Tongue (tissue), 2 donors: ENCODE data around the gene KRT71. TPM values are rescaled to one million over a fixed set of nuclear protein-coding genes. Genes with fewer than 3 reads are reported as not detected.
"Not testable (repeated sequence)": the region's sequence is repeated elsewhere in the genome, so short reads cannot be mapped to it uniquely, and the experiment has no call there.

Experiments used
- DNase-seq: peaks from one replicate; pipeline ENCODE4 v3.0.0-alpha.2; 2015
- total RNA-seq: library from RNA; depleted of rRNA; stranded (reverse); fragments of >200 nt; gene quantifications from one replicate; pipeline ENCODE4 v1.2.3, GENCODE V29; 2014

Gene KRT71
- total RNA-seq, 1 donor from 2014 or later: not detected

DNA sequence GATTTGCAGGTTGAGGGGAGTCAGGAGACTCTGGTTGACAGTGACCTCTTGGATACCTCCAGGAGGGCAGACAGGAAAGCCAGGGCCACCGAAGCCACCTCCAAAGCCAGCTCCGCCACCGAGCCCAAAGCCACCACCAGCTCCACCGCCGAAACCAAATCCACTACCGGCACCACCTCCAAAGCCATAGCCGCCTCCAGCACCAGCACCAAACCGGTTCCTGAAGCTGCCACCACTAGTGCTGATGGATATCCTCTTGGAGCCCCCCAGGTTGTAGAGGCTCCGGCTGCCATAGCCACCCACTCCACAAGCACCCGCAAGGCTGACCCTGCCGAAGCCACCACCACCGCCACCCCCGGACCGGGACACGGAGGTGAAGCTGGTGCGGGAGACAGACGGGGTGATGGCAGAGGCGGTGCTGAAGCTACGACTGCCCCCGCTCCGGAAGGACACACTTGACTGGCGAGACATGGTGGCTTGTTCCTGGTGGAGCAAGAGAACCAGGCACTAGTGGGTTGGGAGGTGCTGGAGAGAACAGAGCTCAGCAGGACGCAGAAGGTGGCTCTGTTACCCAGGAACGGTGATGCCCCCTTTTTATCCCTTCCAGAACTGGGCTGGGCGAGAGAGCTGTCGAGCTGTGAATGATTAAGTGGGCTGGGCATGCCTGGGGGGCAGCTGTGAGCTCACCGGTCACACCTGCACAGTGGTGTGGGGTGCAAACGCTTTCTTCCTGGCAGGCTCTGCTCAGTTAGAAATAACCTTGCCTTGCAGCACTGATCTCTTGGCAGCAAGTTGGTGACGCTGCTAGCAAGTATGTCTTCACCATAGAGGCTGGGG, 32.9 kb downstream of the KRT71 start, which contains the start of gene KRT5:
KRT5 (minus strand) TSS at position 569 of the 837 bp plus-strand sequence; CDS start at position 471, 98 bp downstream.
- peak; percentile 65 for DNase-seq

DNA sequence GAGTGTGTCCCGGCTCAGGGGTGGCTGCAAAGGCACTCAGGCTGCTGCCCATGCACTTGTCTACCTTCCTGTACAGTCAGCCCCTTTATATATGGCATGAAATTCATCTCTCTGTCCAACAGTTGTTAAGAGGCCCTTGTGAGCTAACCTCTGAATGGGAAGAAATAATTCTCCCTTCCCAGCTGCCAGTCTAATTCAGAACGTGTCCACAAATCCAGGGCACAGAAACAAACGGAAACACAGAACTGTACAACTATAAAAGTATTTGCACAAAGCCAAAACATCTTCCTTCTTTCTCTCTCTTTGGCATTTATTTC, 33.6 kb downstream of the KRT71 start:
- peak; percentile 55 for DNase-seq

DNA sequence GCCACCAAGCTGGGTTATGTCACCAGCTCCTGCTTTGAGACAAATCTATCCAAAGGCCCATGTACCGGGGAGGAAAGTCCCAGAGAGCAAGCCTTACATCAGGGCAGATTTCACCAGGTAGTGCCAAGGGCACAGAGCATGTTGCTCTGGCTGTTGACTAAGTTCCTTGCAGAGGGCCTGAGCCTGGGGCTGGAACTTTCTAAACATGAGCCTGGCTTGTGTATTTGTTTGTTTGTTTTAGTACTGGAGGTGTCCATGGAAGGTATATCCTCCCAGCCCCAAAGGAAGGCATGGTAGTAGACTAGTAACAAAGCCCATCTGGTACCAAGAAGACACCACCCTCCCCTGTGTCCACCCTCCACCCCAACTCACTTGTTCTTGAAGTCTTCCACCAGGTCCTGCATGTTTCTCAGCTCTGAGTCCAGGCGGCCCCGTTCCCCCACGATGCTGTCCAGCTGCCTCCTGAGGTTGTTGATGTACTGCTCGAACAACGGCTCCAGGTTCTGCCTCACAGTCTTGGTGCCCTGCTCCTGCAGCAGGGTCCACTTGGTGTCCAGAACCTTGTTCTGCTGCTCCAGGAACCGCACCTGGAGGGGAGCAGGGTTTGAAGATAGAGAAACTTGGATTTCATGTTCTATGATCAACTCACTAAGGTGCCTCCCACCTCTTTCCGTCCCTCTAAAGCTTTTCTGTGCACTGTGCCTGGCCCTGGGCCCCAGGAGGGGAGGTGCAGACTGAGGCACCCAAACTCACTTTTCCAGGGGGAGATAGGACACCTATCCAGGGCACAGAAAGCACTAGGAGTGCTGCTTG, 34.2 kb downstream of the KRT71 start:
- no peak for DNase-seq

GRCh38 chr12:52517888-52518287, 35.1 kb downstream of the KRT71 start:
- DNase-seq: no peak

DNA sequence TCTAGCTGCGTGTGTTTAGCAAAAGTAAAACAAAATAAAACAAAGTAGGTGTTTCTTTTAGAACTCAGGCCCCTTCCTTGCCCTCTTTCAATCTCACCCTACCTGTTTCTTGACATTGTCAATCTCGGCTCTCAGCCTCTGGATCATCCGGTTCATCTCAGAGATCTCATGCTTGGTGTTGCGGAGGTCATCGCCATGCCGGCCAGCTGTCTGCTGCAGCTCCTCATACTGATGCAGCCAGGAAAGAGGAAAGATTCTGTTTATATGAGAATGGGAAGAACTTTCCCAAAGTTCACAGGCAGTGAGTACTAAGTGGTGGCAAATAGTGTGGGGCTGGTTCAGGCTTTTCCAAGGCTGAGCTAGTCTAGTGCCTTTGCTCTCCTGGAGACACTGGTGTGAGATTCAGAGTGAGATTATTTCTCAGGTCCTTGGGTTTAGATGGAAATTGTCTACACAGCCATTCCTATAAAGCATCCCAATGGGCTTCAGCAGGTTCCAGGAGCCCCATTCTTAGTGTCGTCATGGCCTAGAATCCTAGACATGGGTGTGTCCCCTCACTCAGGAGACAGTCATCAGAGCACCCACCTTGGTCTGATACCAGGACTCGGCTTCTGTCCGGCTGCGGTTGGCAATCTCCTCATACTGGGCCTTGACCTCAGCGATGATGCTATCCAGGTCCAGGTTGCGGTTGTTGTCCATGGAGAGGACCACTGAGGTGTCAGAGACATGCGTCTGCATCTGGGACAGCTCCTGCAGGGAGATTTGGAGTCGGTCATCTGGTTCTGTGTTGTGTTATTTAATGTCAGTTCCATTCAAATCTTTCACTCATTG, 35.7 kb downstream of the KRT71 start:
- DNase-seq: no peak

DNA sequence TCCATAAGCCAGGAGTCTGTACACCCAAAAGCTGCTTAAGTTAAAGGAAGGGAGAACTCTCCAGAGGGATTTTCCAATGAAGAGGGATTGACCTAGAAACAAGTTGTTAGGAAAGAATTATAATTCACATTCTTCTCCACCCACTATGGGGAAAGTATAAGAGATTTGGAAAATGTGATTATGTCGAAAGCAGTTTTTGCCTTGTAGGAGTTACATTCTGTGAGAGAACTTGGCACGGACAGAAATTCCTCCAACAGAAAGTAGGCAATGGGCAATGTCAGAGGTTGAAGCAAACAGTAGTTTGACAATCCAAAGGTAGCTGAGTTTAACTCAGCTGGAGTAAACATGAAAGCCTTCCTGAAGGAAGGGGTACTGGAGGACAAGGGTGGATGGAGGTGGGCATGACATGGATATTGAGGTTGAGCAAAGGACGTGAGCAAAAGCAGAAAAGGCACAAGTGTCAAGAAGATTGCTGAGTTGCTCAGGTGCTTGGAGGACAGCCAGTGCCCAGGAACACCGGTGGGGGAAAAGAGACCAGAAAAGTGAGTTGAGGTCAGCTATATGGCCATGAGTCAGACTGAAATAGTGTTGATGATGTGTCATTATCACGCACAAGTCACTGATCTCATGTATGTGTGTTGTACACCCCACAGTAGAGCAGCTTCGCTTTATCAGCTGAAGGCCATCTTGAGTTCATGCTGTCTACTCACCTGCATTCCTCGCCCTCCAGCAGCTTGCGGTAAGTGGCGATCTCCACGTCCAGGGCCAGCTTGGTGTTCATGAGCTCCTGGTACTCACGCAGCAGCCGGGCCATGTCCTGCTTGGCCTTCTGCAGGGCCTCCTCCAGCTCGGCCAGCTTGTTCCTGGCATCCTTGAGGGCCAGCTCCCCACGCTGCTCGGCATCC, 36.8 kb downstream of the KRT71 start:
- no peak for DNase-seq

- DNase-seq: no peak
These were observed 37.7 kb downstream of the KRT71 start for GRCh38 chr12:52515319-52515646.

GRCh38 chr12:52514471-52515318, 38.2 kb downstream of the KRT71 start:
- DNase-seq: no peak

- no peak for DNase-seq
These were observed 39.2 kb downstream of the KRT71 start for GRCh38 chr12:52513736-52514135.

- no peak for DNase-seq
These were observed 44.7 kb downstream of the KRT71 start for GRCh38 chr12:52508211-52508610.

GRCh38 chr12:52506858-52507715, 45.9 kb downstream of the KRT71 start:
- peak; percentile 51 for DNase-seq

- no peak for DNase-seq
These were observed 50.1 kb downstream of the KRT71 start for GRCh38 chr12:52502877-52503276.

DNA sequence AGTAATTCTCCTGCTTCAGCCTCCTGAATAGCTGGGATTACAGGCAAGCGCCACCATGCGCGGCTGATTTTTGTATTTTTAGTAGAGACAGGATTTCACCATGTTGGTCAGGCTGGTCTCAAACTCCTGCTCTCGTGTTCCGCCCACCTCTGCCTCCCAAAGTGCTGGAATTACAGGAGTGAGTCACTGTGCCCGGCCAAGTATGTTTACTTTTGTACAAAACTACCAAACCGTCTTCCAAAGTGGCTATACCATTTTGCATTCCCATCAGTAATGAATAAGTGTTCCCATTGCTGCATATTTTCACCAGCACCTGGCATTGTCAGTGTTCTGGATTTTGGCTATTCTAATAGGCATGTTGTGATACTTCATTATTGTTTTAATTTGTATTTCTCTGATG, 51.5 kb downstream of the KRT71 start:
- DNase-seq: no peak

DNA sequence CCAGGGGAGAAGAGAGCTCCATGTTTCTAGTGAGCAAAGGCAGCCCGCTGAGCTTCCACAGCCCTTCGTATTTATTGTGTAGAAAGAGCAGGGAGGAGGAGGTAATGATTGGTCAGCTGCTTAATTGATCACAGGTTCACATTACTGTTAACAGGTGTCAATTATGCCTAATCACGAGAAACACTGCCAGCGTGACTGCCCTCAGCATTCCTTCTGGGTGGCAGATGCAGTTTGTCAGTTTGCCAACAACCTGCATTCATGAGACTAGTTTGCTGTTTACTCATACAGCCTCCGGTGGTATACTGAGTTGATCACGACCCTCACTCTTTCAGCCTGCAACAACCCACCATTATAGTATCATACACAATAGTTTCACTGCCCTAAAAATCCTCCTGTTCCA, 52.4 kb downstream of the KRT71 start:
- DNase-seq: not testable (repeated sequence)

DNA sequence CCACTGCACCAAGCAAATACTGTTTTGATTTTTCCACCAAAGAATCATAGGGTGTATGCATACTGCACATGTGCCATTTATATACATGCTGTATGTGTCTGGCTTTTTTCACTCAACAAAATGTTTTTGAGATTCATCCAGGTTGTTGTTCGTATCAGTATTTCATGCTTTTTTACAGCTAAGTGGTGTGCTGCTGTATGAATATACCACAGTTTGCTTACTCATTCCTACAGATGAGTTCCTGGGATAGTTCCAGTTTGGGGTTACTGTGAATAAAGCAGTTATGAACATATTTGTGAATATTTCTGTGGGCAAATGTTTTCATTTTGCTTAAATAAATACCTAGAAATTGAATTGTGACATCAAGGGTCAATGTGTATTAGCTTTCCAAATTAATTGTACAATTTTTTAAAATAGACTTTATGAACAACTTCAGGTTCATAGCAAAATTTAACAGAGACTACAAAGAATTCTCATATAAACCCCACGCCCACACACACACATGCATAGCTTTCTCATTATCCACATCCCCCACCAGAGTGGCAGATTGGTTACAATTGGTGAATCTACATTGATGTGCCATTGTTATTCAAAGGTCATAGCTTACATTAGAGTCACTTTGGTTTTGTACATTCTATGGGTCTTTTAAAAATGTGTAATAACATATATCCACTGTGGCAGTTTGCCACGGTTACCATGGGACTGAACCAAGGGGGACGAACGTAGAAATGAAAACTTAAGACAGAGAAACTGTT, 53.0 kb downstream of the KRT71 start:
- no peak for DNase-seq

DNA sequence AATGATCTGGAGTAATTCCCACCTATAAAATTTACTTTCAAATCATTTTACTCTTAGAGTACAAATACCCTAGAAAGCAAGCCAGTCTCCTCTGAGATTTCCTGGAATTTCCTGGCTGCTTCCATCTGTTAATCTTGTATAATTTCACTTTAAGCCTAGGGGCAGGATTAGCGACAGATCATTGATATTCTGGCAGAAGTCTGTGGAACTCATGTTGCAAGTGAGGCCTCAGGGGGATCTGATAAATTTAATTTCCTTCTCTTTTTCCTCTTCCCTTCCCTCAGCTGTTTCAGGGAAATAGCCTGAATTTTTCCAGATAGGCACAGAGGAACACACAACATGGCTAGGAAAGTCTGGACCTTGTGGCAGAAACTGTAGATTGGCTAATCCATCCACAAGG, 54.0 kb downstream of the KRT71 start:
- no peak for DNase-seq

GRCh38 chr12:52497975-52498374, 55.0 kb downstream of the KRT71 start:
- DNase-seq: no peak

DNA sequence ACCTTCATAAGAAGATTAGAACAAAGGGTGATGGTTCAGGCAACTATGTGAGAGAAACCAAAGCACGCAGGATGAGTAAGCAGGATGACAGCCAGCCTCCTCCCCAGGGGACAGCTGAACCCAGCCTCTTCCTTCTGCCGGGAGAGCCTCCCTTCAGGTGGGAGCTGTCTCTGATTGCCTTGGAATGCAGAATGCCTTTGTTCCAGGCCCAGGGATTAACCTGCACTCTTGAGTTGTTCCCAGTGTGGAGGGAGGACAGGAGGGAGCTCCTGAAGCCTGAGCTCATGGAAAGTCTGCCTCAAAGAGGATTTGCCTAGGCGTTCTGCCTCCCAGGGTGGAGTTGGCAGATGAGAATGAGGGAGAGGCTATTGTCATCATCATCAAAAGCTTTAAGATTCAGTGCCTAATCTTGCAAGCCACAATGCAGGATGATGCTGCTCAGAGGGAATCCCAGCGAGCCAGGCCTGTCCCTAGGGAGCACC, 56.3 kb downstream of the KRT71 start:
- peak; percentile 65 for DNase-seq

DNA sequence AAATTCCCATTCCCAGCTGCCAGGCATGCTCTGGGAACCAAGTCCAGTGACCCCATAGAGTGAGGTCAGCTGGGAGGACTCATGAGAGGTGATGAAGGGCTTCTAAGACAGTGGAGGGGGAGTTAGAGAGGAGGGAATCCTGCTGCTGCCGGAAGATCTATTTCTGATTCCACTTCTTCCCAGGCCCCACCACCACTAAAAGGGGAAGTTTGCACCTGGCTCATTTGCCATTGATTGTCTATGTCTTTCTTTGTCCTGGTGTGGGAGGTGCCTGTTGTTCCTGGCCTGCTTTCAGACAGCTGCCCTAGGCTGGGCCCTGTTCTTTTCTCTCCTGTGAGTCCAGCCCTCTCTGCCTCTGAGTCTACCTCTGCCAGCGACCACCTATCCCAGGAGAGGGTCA, 56.9 kb downstream of the KRT71 start:
- peak; percentile 38 for DNase-seq
